ENCODE results near the gene KCNT2. TPM values are rescaled to one million over a fixed set of nuclear protein-coding genes. Genes with fewer than 3 reads are reported as not detected.

Gene KCNT2
- total RNA-seq, 1 experiment from 2014 or later, result 9.1 TPM

DNA sequence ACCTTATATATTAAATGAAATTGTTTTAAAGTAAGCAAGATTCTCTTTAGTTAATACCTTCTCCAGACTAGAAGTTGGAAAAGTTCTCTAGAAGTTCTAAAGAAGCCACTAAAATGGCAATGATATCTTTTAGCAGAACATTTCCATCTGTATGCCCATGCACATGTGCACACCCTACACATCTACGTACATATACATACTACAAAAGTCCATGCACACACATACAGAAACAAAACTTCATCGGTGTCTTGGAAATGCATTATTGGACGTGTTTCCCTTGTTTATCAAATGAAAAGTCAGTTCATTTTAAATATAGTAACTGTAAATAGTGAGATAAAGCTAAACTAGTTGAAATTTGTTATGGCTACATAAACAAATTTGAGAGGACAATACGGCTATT is 114.4 kb downstream of the KCNT2 start:
- H3K9me3 Mint-ChIP-seq, result no peaks in the 10 kb centered on the region
- no peaks in the 10 kb centered on the region for H3K4me1 ChIP-seq (ENCODE audit: insufficient read depth, low read length)
- H3K9ac ChIP-seq (ENCODE audit: extremely low read depth, insufficient read length, low read length), result no peak overlapping the region
- H3K27ac Mint-ChIP-seq, result no peak overlapping the region
- no peaks in the 10 kb centered on the region for H3K27me3 ChIP-seq (ENCODE audit: insufficient read depth, low read length)
- no peak overlapping the region for H2BK15ac ChIP-seq (ENCODE audit: low read depth, low read length)
- H2BK12ac ChIP-seq (ENCODE audit: insufficient read length, low read depth, low read length), result no peak overlapping the region
- H3K79me2 ChIP-seq (ENCODE audit: insufficient read depth, low read length), result no peaks in the 10 kb centered on the region; the same call in 1 of the 2 replicates
- no peak overlapping the region for H3K14ac ChIP-seq (ENCODE audit: insufficient read depth, low read length)
- no peak overlapping the region for H3K23ac ChIP-seq (ENCODE audit: insufficient read length, low read depth, low read length)
- no peaks in the 10 kb centered on the region for H3K9me3 ChIP-seq (ENCODE audit: control insufficient read depth, low read depth, low read length)
- no peak overlapping the region for H2BK120ac ChIP-seq (ENCODE audit: low read depth, low read length, poor library complexity, severe bottlenecking)
- no peak overlapping the region for H2BK20ac ChIP-seq (ENCODE audit: low read depth, low read length, poor library complexity, severe bottlenecking)
- H4K8ac ChIP-seq (replicated peaks; ENCODE audit: insufficient read length, low read depth, low read length), result no peak overlapping the region
- H3K56ac ChIP-seq (ENCODE audit: insufficient read length, low read depth, low read length), result no peak overlapping the region
- H3T11ph ChIP-seq (ENCODE audit: low read length), result no peak overlapping the region
- no peaks in the 10 kb centered on the region for H3K27me3 Mint-ChIP-seq (ENCODE audit: low read depth)
- no peak overlapping the region for H3K27ac ChIP-seq (ENCODE audit: insufficient read length, low read depth, low read length)
- TF ChIP-seq, protein P1, sequence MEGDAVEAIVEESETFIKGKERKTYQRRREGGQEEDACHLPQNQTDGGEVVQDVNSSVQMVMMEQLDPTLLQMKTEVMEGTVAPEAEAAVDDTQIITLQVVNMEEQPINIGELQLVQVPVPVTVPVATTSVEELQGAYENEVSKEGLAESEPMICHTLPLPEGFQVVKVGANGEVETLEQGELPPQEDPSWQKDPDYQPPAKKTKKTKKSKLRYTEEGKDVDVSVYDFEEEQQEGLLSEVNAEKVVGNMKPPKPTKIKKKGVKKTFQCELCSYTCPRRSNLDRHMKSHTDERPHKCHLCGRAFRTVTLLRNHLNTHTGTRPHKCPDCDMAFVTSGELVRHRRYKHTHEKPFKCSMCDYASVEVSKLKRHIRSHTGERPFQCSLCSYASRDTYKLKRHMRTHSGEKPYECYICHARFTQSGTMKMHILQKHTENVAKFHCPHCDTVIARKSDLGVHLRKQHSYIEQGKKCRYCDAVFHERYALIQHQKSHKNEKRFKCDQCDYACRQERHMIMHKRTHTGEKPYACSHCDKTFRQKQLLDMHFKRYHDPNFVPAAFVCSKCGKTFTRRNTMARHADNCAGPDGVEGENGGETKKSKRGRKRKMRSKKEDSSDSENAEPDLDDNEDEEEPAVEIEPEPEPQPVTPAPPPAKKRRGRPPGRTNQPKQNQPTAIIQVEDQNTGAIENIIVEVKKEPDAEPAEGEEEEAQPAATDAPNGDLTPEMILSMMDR (conservative IDR thresholded peaks at IDR 0.05), result no peak
- H3K79me1 ChIP-seq (ENCODE audit: insufficient read depth, low read depth, low read length, poor library complexity, severe bottlenecking), result no peaks in the 10 kb centered on the region
- H3K23me2 ChIP-seq (ENCODE audit: insufficient read length, low read depth, low read length, poor library complexity, severe bottlenecking), result no peaks in the 10 kb centered on the region
- H3K4me3 Mint-ChIP-seq, result no peak overlapping the region
- H3K4ac ChIP-seq (ENCODE audit: low read depth, low read length), result no peak overlapping the region
- no peak overlapping the region for H3K4me2 ChIP-seq (ENCODE audit: insufficient read depth, insufficient read length, low read length)
- H3K4me1 Mint-ChIP-seq, result peaks cover 7 to 10% of the 10 kb centered on the region in 2 experiments
- no peak overlapping the region for H2BK5ac ChIP-seq (ENCODE audit: insufficient read length, low read length)
- H2AFZ ChIP-seq (ENCODE audit: low read length), result no peak overlapping the region
- H3K18ac ChIP-seq (ENCODE audit: insufficient read length, low read depth, low read length), result no peak overlapping the region
- peaks cover 0 to 1% (median 0%) of the 10 kb centered on the region in 3 experiments; a peak in 2 of 7 replicates for H3K36me3 Mint-ChIP-seq (ENCODE audit: insufficient read depth in 1 of 3, low read depth in 3 of 3)
- no peak overlapping the region for H4K5ac ChIP-seq (ENCODE audit: insufficient read length, low read depth, low read length)
- no peak overlapping the region for H2AK5ac ChIP-seq (ENCODE audit: insufficient read length, low read length)
- H4K20me1 ChIP-seq (ENCODE audit: control insufficient read depth, insufficient read depth, insufficient read length), result no peaks in the 10 kb centered on the region
- H4K91ac ChIP-seq (ENCODE audit: insufficient read length, low read depth, low read length), result no peak overlapping the region
- DNase-seq, result no peak
- WGBS (ENCODE audit: extremely low coverage, insufficient read length, low lambda C conversion rate), result no CpG with 5 or more reads among the region's 4 CpGs

Data from H9 (cell line).